GM23248 (cell line): Measurements from ENCODE around the gene SRPK2.

ENCODE experiments used
- EZH2 ChIP-seq: fragments of 200-600 bp; sonication (generic); IDR thresholded peaks from 2 replicates; pipeline ENCODE4 v1.6.1; 2018; ENCODE audit warnings: antibody characterized with exemption, mild to moderate bottlenecking; ENCODE audit not compliant: insufficient read depth, poor library complexity, severe bottlenecking
- EZH2phosphoT487 ChIP-seq: fragments of 200-600 bp; sonication (generic); IDR thresholded peaks from 2 replicates; pipeline ENCODE4 v1.6.1; 2018; ENCODE audit warnings: antibody characterized with exemption, moderate library complexity, mild to moderate bottlenecking, low read depth; ENCODE audit not compliant: insufficient read depth

GRCh38 chr7:105209870-105210269 lies 178.9 kb downstream of the SRPK2 start:
- no peak for TF ChIP-seq EZH2
- no peak for TF ChIP-seq EZH2phosphoT487
